ENCODE data around the gene RTL10.
"Not testable (repeated sequence)": the region's sequence is repeated elsewhere in the genome, so short reads cannot be mapped to it uniquely, and the experiment has no call there.

Gene RTL10

GRCh38 chr22:19888131-19888746 lies 33.6 kb upstream of the RTL10 start:
- no peak for DNase-seq

GRCh38 chr22:19887256-19887985 lies 32.7 kb upstream of the RTL10 start:
- DNase-seq, result no peak

GRCh38 chr22:19886605-19887255 lies 32.1 kb upstream of the RTL10 start:
- DNase-seq, result no peak

GRCh38 chr22:19885841-19886592 lies 31.3 kb upstream of the RTL10 start:
- no peak for DNase-seq

- DNase-seq, result no peak
Measured at GRCh38 chr22:19884954-19885751, 30.5 kb upstream of the RTL10 start.

- DNase-seq, result no peak
Measured at GRCh38 chr22:19884161-19884953, 29.7 kb upstream of the RTL10 start.

GRCh38 chr22:19883446-19883845 lies 28.8 kb upstream of the RTL10 start:
- DNase-seq, result not testable (repeated sequence)

- no peak for DNase-seq
Measured at GRCh38 chr22:19882446-19883381, 28.0 kb upstream of the RTL10 start.

GRCh38 chr22:19880786-19881569 lies 26.3 kb upstream of the RTL10 start:
- no peak for DNase-seq

- DNase-seq, result no peak
Measured at GRCh38 chr22:19879992-19880785, 25.5 kb upstream of the RTL10 start.

GRCh38 chr22:19879643-19879991 lies 24.9 kb upstream of the RTL10 start:
- no peak for DNase-seq

- no peak for DNase-seq
Measured at GRCh38 chr22:19879246-19879570, 24.5 kb upstream of the RTL10 start.

- no peak for DNase-seq
Measured at GRCh38 chr22:19878461-19879245, 24.0 kb upstream of the RTL10 start.

GRCh38 chr22:19877626-19878339 lies 23.1 kb upstream of the RTL10 start:
- no peak for DNase-seq

GRCh38 chr22:19876941-19877625 lies 22.4 kb upstream of the RTL10 start:
- DNase-seq, result no peak

GRCh38 chr22:19876314-19876940 lies 21.8 kb upstream of the RTL10 start:
- no peak for DNase-seq

All from NCI-H526 treated with DMSO at 0.1 percent for 48 hours (cell line).